ENCODE data around the gene GRK5. TPM values are rescaled to one million over a fixed set of nuclear protein-coding genes. Genes with fewer than 3 reads are reported as not detected.

GRK5 gene
- total RNA-seq, 1 donor from 2014 or later = 68.7 TPM

DNA sequence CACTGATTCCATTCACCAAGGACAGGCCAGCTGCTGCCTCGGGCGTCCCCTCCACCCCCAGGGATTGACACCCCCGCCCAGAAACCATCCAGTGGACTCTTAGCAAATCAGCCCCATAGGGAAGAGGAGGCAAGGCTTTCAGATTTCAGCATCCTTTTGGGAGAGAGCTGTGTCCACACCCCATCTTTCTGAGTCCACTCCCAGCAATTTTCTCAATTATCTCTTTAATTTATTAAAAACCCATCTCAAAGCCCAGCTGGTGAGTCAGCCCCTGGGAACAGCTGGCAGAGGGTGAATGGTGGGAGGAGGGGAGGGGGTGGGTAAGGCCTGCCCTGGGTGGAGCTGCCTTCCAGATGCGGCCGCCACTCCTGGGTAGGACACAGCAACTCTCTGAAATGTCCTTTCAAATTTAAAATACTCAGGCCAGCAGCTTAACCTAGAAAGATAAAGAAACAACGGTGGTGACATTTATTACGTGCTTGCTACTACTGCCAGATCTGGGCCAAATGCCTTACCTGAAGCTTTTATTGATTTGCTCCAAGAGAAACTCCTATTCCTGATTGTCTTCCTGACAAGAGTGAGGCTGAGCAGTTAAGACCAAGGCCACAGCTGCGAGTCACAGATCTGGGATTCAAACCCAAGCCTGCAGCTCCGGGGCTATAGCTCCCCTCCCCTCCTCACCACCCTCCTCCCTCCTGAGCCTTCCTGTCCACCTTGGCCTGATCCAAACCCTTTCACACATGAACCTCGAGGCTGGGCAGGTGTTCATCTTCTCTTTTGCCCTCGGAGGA, 214.7 kb downstream of the GRK5 start:
- TF ChIP-seq, protein P1, sequence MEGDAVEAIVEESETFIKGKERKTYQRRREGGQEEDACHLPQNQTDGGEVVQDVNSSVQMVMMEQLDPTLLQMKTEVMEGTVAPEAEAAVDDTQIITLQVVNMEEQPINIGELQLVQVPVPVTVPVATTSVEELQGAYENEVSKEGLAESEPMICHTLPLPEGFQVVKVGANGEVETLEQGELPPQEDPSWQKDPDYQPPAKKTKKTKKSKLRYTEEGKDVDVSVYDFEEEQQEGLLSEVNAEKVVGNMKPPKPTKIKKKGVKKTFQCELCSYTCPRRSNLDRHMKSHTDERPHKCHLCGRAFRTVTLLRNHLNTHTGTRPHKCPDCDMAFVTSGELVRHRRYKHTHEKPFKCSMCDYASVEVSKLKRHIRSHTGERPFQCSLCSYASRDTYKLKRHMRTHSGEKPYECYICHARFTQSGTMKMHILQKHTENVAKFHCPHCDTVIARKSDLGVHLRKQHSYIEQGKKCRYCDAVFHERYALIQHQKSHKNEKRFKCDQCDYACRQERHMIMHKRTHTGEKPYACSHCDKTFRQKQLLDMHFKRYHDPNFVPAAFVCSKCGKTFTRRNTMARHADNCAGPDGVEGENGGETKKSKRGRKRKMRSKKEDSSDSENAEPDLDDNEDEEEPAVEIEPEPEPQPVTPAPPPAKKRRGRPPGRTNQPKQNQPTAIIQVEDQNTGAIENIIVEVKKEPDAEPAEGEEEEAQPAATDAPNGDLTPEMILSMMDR (IDR thresholded peaks at IDR 0.05) = no peak
- peak overlapping the region; percentile 36 for H3K27ac ChIP-seq
- H3K27me3 ChIP-seq (ENCODE audit: low read depth) = no peaks in the 10 kb centered on the region
- H3K4me3 ChIP-seq = no peak overlapping the region
- peaks cover 12% of the 10 kb centered on the region for H3K4me1 ChIP-seq
- DNase-seq = no peak
- no peaks in the 10 kb centered on the region for H3K9me3 ChIP-seq
- H3K36me3 ChIP-seq = peaks cover 28% of the 10 kb centered on the region
- intact Hi-C loops (cut with DNase I) = no loop called here
- no peak for ATAC-seq

DNA sequence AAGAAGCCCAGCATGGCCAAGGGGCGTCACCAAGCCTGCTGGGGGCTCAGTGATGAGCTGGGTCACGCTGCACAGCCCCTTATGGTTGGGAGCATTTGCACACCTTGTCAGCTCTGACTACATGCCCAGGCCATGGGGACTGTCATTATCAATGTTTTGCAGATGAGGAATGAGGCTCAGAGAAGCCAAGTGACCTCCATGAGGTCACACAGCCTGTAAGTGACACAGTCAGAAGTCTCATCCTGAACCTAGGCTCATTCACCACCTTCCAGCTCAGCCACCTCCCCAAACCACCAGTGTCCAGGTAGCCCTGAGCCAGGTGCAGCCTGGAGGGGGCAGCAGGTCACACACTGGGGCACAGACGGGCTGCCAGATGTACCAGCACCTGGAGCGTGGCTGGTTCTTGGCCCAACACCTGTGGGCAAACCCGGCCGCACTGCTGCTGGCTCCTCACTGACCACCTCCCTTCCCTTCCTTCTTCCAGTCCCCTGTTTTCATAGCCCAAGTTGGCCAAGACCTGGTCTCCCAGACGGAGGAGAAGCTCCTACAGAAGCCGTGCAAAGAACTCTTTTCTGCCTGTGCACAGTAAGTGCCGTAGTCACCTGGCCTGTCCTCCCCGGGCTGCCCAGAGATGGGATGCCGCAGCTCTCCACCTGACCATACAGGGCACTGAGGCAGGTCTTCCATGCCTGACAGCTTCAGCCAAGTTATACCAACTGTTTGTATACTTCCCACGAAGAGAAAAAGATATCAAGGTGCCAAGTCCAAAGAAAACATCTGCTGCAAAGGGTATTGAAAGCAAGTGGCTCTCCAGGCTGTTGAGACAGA, 215.5 kb downstream of the GRK5 start:
- Histone ChIP-seq H3K4me3 (no peak overlapping the region), H3K36me3 (peaks cover 31% of the 10 kb centered on the region), H3K27ac (peak overlapping the region; percentile 36), H3K9me3 (no peaks in the 10 kb centered on the region), H3K4me1 (peaks cover 12% of the 10 kb centered on the region), H3K27me3 (ENCODE audit: low read depth) (no peaks in the 10 kb centered on the region)
- TF ChIP-seq, protein P1 (IDR thresholded peaks at IDR 0.05) = no peak
- ATAC-seq (peak; percentile 9 to 60), DNase-seq (no peak)
- intact Hi-C loops (cut with DNase I) = no loop called here

- ATAC-seq (peak in 1 of 2 donors; percentile 19), DNase-seq (no peak)
- H3K36me3 ChIP-seq = peaks cover 39% of the 10 kb centered on the region
- no peaks in the 10 kb centered on the region for H3K9me3 ChIP-seq
- H3K27ac ChIP-seq = no peak overlapping the region
- H3K4me3 ChIP-seq = no peak overlapping the region
- peaks cover 12% of the 10 kb centered on the region for H3K4me1 ChIP-seq
- intact Hi-C loops (cut with DNase I) = no loop called here
- TF ChIP-seq, protein P1 (IDR thresholded peaks at IDR 0.05) = no peak
- no peaks in the 10 kb centered on the region for H3K27me3 ChIP-seq (ENCODE audit: low read depth)
Measured at GRCh38 chr10:119423510-119424257, 216.3 kb downstream of the GRK5 start.

- H3K36me3 ChIP-seq = peaks cover 46% of the 10 kb centered on the region
- ATAC-seq = peak in 1 of 2 donors; percentile 18
- H3K9me3 ChIP-seq = no peaks in the 10 kb centered on the region
- peaks cover 12% of the 10 kb centered on the region for H3K4me1 ChIP-seq
- no peak for DNase-seq
- no peak overlapping the region for H3K27ac ChIP-seq
- H3K4me3 ChIP-seq = no peak overlapping the region
- no peaks in the 10 kb centered on the region for H3K27me3 ChIP-seq (ENCODE audit: low read depth)
- TF ChIP-seq, protein P1 (IDR thresholded peaks at IDR 0.05) = no peak
- intact Hi-C loops (cut with DNase I) = no loop called here
Measured at GRCh38 chr10:119424258-119424975, 217.0 kb downstream of the GRK5 start.
